CD4-positive, alpha-beta T cell treated with Interleukin-6 at 100 ng/mL for 8 hours (primary cell): ENCODE results near the gene CCDC178.
A peak's percentile ranks its signal among the peaks of the same experiment; 100 is the strongest.
"Not testable (repeated sequence)": the region's sequence is repeated elsewhere in the genome, so short reads cannot be mapped to it uniquely, and the experiment has no call there.

ENCODE experiments used
- DNase-seq: peaks from one replicate; pipeline ENCODE4 v3.0.0-alpha.2; 2020; ENCODE audit warnings: mixed read lengths, low spot score

CCDC178 gene

GRCh38 chr18:33355263-33355662 is 85.3 kb downstream of the CCDC178 start:
- DNase-seq = no peak

- no peak for DNase-seq
These were observed 90.3 kb downstream of the CCDC178 start for GRCh38 chr18:33350256-33350655.

GRCh38 chr18:33339733-33340132 is 100.8 kb downstream of the CCDC178 start:
- DNase-seq = not testable (repeated sequence)

- no peak for DNase-seq
These were observed 105.7 kb downstream of the CCDC178 start for GRCh38 chr18:33334781-33335180.

- no peak for DNase-seq
These were observed 109.8 kb downstream of the CCDC178 start for GRCh38 chr18:33330711-33331110.

GRCh38 chr18:33326975-33327374 is 113.5 kb downstream of the CCDC178 start:
- no peak for DNase-seq

GRCh38 chr18:33317640-33318039 is 122.9 kb downstream of the CCDC178 start:
- no peak for DNase-seq

- no peak for DNase-seq
These were observed 124.4 kb downstream of the CCDC178 start for GRCh38 chr18:33316146-33316587.

GRCh38 chr18:33307520-33307919 is 133.0 kb downstream of the CCDC178 start:
- DNase-seq = no peak

- no peak for DNase-seq
These were observed 136.2 kb downstream of the CCDC178 start for GRCh38 chr18:33304277-33304676.

- no peak for DNase-seq
These were observed 149.0 kb downstream of the CCDC178 start for GRCh38 chr18:33291539-33291938.

GRCh38 chr18:33288082-33288716 is 152.3 kb downstream of the CCDC178 start:
- DNase-seq = no peak

- DNase-seq = no peak
These were observed 157.7 kb downstream of the CCDC178 start for GRCh38 chr18:33282709-33283333.

- DNase-seq = no peak
These were observed 158.4 kb downstream of the CCDC178 start for GRCh38 chr18:33282142-33282541.

- DNase-seq = no peak
These were observed 163.1 kb downstream of the CCDC178 start for GRCh38 chr18:33277431-33277830.

- DNase-seq = no peak
These were observed 164.7 kb downstream of the CCDC178 start for GRCh38 chr18:33275843-33276242.

GRCh38 chr18:33270297-33270696 is 170.2 kb downstream of the CCDC178 start:
- DNase-seq = no peak

GRCh38 chr18:33269223-33269622 is 171.3 kb downstream of the CCDC178 start:
- DNase-seq = no peak

- DNase-seq = no peak
These were observed 176.0 kb downstream of the CCDC178 start for GRCh38 chr18:33264566-33264965.

- no peak for DNase-seq
These were observed 201.2 kb downstream of the CCDC178 start for GRCh38 chr18:33239298-33239697.

GRCh38 chr18:33232318-33232626 is 208.2 kb downstream of the CCDC178 start:
- no peak for DNase-seq

GRCh38 chr18:33231474-33232317 is 208.8 kb downstream of the CCDC178 start:
- DNase-seq = peak; percentile 14

GRCh38 chr18:33212363-33212762 is 228.2 kb downstream of the CCDC178 start:
- DNase-seq = no peak
